Activated CD4-positive, alpha-beta T cell treated with anti-CD3 and anti-CD28 coated beads, Interleukin-2, amount 50 U/mL, for 24 hours (primary cell): ENCODE measurements around the gene GALNT9.
"Not testable (repeated sequence)": the region's sequence is repeated elsewhere in the genome, so short reads cannot be mapped to it uniquely, and the experiment has no call there.

Experiments
- DNase-seq, 2 donors: peaks; one replicate each; pipeline ENCODE4 v3.0.0-alpha.2; 2020; ENCODE audit warnings: low read depth in 1 of 2, low spot score in 1 of 2

Gene GALNT9

GRCh38 chr12:132314516-132315233 is 14.7 kb downstream of the GALNT9 start:
- DNase-seq: no peak

GRCh38 chr12:132314035-132314434 is 15.4 kb downstream of the GALNT9 start:
- DNase-seq: no peak

- no peak for DNase-seq
Observed at GRCh38 chr12:132313182-132313581, 16.2 kb downstream of the GALNT9 start.

GRCh38 chr12:132312516-132312915 is 16.9 kb downstream of the GALNT9 start:
- DNase-seq: no peak

GRCh38 chr12:132311201-132311915 is 18.0 kb downstream of the GALNT9 start:
- no peak for DNase-seq

- no peak for DNase-seq
Observed at GRCh38 chr12:132310181-132311040, 19.0 kb downstream of the GALNT9 start.

- DNase-seq: no peak
Observed at GRCh38 chr12:132309596-132310086, 19.7 kb downstream of the GALNT9 start.

GRCh38 chr12:132308853-132309595 is 20.4 kb downstream of the GALNT9 start:
- DNase-seq: no peak

GRCh38 chr12:132307976-132308852 is 21.2 kb downstream of the GALNT9 start:
- DNase-seq: no peak

GRCh38 chr12:132306885-132307191 is 22.6 kb downstream of the GALNT9 start:
- DNase-seq: no peak

GRCh38 chr12:132305991-132306884 is 23.2 kb downstream of the GALNT9 start:
- no peak for DNase-seq

GRCh38 chr12:132305560-132305966 is 23.8 kb downstream of the GALNT9 start:
- DNase-seq: no peak

GRCh38 chr12:132304866-132305265 is 24.5 kb downstream of the GALNT9 start:
- DNase-seq: not testable (repeated sequence)

- DNase-seq: not testable (repeated sequence)
Observed at GRCh38 chr12:132303853-132304373, 25.5 kb downstream of the GALNT9 start.

GRCh38 chr12:132302466-132303358 is 26.7 kb downstream of the GALNT9 start:
- no peak for DNase-seq

GRCh38 chr12:132300789-132301722 is 28.3 kb downstream of the GALNT9 start:
- no peak for DNase-seq

GRCh38 chr12:132296063-132296462 is 33.3 kb downstream of the GALNT9 start:
- no peak for DNase-seq
